Naive B cell (primary cell): ENCODE measurements around the gene ODAD2. TPM values are rescaled to one million over a fixed set of nuclear protein-coding genes. Genes with fewer than 3 reads are reported as not detected.
"Not testable (repeated sequence)": the region's sequence is repeated elsewhere in the genome, so short reads cannot be mapped to it uniquely, and the experiment has no call there.

ENCODE experiments used
- ATAC-seq, 2 donors: fragments of 150-1000 bp; cut with Tn5 transposase; 2 replicates each; pipeline ENCODE4 v1.10.0; 2021; ENCODE audit warnings: low read depth in 2 of 2, mild to moderate bottlenecking in 2 of 2, moderate library complexity in 2 of 2
- DNase-seq: peaks from one replicate; pipeline ENCODE4 v3.0.0; 2022
- H3K27ac Mint-ChIP-seq, 6 donors: one replicate each; pipeline ENCODE4 v1.8.0; 2020 to 2022; ENCODE audit warnings: mild to moderate bottlenecking in 6 of 6, mixed read lengths in 6 of 6, moderate library complexity in 5 of 6, inconsistent platforms in 2 of 6
- H3K27me3 Mint-ChIP-seq, 3 donors: one replicate each; pipeline ENCODE4 v1.8.0; 2021 to 2022; ENCODE audit warnings: mixed read lengths in 3 of 3, mild to moderate bottlenecking in 1 of 3
- H3K36me3 Mint-ChIP-seq, 2 donors: one replicate each; pipeline ENCODE4 v1.8.0; 2020 to 2022; ENCODE audit warnings: mixed read lengths in 2 of 2, inconsistent platforms in 1 of 2, mild to moderate bottlenecking in 1 of 2
- H3K4me1 Mint-ChIP-seq, 3 donors: one replicate each; pipeline ENCODE4 v1.8.0; 2020 to 2022; ENCODE audit warnings: mixed read lengths in 3 of 3, inconsistent platforms in 1 of 3, mild to moderate bottlenecking in 1 of 3, moderate library complexity in 1 of 3
- H3K4me3 Mint-ChIP-seq, 8 donors: one replicate each; pipeline ENCODE4 v1.8.0; 2020 to 2022; ENCODE audit warnings: mild to moderate bottlenecking in 8 of 8, mixed read lengths in 8 of 8, moderate library complexity in 8 of 8, inconsistent platforms in 2 of 8
- H3K9me3 Mint-ChIP-seq, 7 donors: one replicate each; pipeline ENCODE4 v1.8.0; 2020 to 2022; ENCODE audit warnings: mixed read lengths in 7 of 7, mild to moderate bottlenecking in 5 of 7, inconsistent platforms in 2 of 7, moderate library complexity in 1 of 7
- polyA plus RNA-seq, 6 donors: library from polyadenylated mRNA; unstranded; fragments of 300-500 nt; fragmentation: Illumina TruSeq; gene quantifications; one replicate each; pipeline ENCODE4 v1.2.3, GENCODE V29; 2021; ENCODE audit warnings: low read depth in 6 of 6

ODAD2 gene
- polyA plus RNA-seq, 6 donors from 2014 or later = not detected

GRCh38 chr10:27948186-27948585 is 50.7 kb downstream of the ODAD2 start:
- no peak for ATAC-seq
- no peaks in the 10 kb centered on the region for H3K36me3 Mint-ChIP-seq
- DNase-seq = no peak
- H3K27me3 Mint-ChIP-seq = no peaks in the 10 kb centered on the region
- H3K27ac Mint-ChIP-seq = no peak overlapping the region
- no peak overlapping the region for H3K4me3 Mint-ChIP-seq
- no peaks in the 10 kb centered on the region for H3K9me3 Mint-ChIP-seq
- no peaks in the 10 kb centered on the region for H3K4me1 Mint-ChIP-seq

DNA sequence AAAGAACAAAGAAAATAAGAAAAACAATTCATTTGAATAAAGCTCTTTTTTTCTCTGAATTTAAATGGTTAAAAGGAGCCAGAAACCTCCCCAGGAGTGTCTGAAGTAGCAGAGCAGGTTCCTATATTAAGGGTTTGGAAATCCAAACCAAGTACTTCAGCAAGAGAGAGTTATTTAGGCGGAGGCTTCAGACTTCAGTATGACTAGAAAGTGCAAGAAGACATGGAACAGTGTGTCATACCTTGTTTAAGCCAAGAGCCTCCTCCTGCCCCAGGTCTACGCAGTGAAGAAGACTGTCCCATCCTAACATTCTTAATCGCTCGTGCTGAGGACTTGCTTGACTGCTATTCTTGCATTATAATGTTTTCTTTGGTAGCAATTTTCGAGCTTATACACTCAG is 51.3 kb downstream of the ODAD2 start:
- H3K36me3 Mint-ChIP-seq = no peaks in the 10 kb centered on the region

GRCh38 chr10:27944005-27944404 is 54.9 kb downstream of the ODAD2 start:
- no peaks in the 10 kb centered on the region for H3K36me3 Mint-ChIP-seq
- ATAC-seq (no peak), DNase-seq (no peak)
- no peaks in the 10 kb centered on the region for H3K9me3 Mint-ChIP-seq
- no peak overlapping the region for H3K27ac Mint-ChIP-seq
- H3K4me3 Mint-ChIP-seq = no peak overlapping the region
- no peaks in the 10 kb centered on the region for H3K27me3 Mint-ChIP-seq
- no peaks in the 10 kb centered on the region for H3K4me1 Mint-ChIP-seq

More for the DNA sequence above, 51.3 kb downstream of the ODAD2 start:
- Mint-ChIP-seq H3K4me3 (no peak overlapping the region), H3K4me1 (no peaks in the 10 kb centered on the region), H3K27me3 (no peaks in the 10 kb centered on the region), H3K9me3 (no peaks in the 10 kb centered on the region), H3K27ac (no peak overlapping the region)
- ATAC-seq (no peak), DNase-seq (no peak)

DNA sequence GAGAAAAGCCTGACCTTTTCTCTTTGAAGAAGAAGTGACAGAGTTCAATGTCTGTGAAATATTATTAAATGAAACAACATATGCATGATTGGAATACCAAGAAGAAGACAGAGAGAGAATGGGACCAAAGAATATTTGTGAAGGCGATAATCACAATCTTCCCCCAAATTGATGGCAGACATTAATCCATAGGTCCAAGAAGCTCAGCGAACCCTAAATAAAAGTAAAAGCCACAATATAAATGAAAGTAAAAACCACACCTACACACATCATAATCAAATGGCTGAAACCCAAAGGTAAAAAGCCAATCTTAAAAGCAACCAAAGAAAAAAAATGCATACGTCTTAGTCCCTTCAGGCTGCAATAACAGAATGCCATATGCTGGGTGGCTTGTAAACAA is 84.0 kb downstream of the ODAD2 start:
- H3K4me1 Mint-ChIP-seq = no peaks in the 10 kb centered on the region
- no peaks in the 10 kb centered on the region for H3K36me3 Mint-ChIP-seq
- no peak overlapping the region for H3K27ac Mint-ChIP-seq
- ATAC-seq (no peak), DNase-seq (no peak)
- no peaks in the 10 kb centered on the region for H3K27me3 Mint-ChIP-seq
- peaks cover 0 to 12% (median 3%) of the 10 kb centered on the region in 7 donors for H3K9me3 Mint-ChIP-seq
- no peak overlapping the region for H3K4me3 Mint-ChIP-seq

GRCh38 chr10:27912231-27912630 is 86.6 kb downstream of the ODAD2 start:
- no peak overlapping the region for H3K4me3 Mint-ChIP-seq
- no peaks in the 10 kb centered on the region for H3K36me3 Mint-ChIP-seq
- ATAC-seq (no peak), DNase-seq (no peak)
- H3K27ac Mint-ChIP-seq = no peak overlapping the region
- no peaks in the 10 kb centered on the region for H3K4me1 Mint-ChIP-seq
- H3K27me3 Mint-ChIP-seq = no peaks in the 10 kb centered on the region
- peaks cover 0 to 12% (median 3%) of the 10 kb centered on the region in 7 donors for H3K9me3 Mint-ChIP-seq

- no peaks in the 10 kb centered on the region for H3K4me1 Mint-ChIP-seq
- no peaks in the 10 kb centered on the region for H3K27me3 Mint-ChIP-seq
- H3K9me3 Mint-ChIP-seq = peaks cover 0 to 15% (median 3%) of the 10 kb centered on the region in 7 donors
- DNase-seq (no peak), ATAC-seq (no peak)
- no peaks in the 10 kb centered on the region for H3K36me3 Mint-ChIP-seq
- no peak overlapping the region for H3K27ac Mint-ChIP-seq
- no peak overlapping the region for H3K4me3 Mint-ChIP-seq
These were observed 87.3 kb downstream of the ODAD2 start for GRCh38 chr10:27911539-27911938.

GRCh38 chr10:27911011-27911410 is 87.9 kb downstream of the ODAD2 start:
- Mint-ChIP-seq H3K4me1 (no peaks in the 10 kb centered on the region), H3K27ac (no peak overlapping the region), H3K36me3 (no peaks in the 10 kb centered on the region), H3K4me3 (no peak overlapping the region), H3K9me3 (peaks cover 0 to 20% (median 7%) of the 10 kb centered on the region in 7 donors), H3K27me3 (no peaks in the 10 kb centered on the region)
- DNase-seq = no peak
- ATAC-seq = no peak

- ATAC-seq (no peak), DNase-seq (no peak)
- H3K4me1 Mint-ChIP-seq = no peaks in the 10 kb centered on the region
- no peak overlapping the region for H3K27ac Mint-ChIP-seq
- H3K9me3 Mint-ChIP-seq = peaks cover 4 to 20% (median 11%) of the 10 kb centered on the region in 7 donors
- no peaks in the 10 kb centered on the region for H3K27me3 Mint-ChIP-seq
- H3K4me3 Mint-ChIP-seq = no peak overlapping the region
- no peaks in the 10 kb centered on the region for H3K36me3 Mint-ChIP-seq
These were observed 90.6 kb downstream of the ODAD2 start for GRCh38 chr10:27908231-27908630.

DNA sequence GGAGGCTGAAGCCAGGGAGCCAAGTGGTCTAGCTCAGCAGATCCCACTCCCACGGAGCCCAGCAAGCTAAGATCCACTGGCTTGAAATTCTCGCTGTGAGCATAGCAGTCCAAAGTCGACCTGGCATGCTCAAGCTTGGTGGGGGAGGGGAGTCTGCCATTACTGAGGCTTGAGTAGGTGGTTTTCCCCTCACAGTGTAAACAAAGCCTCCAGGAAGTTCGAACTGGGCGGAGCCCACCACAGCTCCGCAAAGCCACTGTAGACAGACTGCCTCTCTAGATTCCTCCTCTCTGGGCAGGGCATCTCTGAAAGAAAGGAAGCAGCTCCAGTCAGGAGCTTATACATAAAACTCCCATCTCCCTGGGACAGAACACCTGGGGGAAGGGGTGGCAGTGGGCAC is 99.4 kb downstream of the ODAD2 start:
- ATAC-seq, H3K27ac Mint-ChIP-seq, H3K4me1 Mint-ChIP-seq, DNase-seq, H3K4me3 Mint-ChIP-seq, H3K27me3 Mint-ChIP-seq, H3K36me3 Mint-ChIP-seq: not testable (repeated sequence)
- peaks cover 2 to 14% (median 6%) of the 10 kb centered on the region in 7 donors for H3K9me3 Mint-ChIP-seq

DNA sequence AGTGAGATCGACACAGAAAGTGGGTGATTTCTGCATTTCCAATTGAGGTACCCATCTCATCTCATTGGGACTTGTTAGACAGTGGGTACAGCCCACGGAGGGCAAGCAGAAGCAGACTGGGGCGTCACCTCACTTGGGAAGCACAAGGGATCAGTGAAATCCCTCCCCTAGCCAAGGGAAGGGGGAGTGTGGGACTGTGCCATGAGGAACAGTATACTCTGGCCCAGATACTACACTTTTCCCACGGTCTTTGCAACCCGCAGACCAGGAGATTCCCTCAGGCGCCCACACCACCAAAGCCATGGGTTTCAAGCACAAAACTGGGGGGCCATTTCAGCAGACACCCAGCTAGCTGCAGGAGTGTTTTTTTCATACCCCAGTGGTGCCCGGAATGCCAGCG is 99.8 kb downstream of the ODAD2 start:
- Mint-ChIP-seq H3K27ac (no peak overlapping the region), H3K9me3 (peaks cover 2 to 14% (median 6%) of the 10 kb centered on the region in 7 donors), H3K36me3 (no peaks in the 10 kb centered on the region), H3K27me3 (peaks cover 0 to 8% (median 5%) of the 10 kb centered on the region in 3 donors), H3K4me1 (no peaks in the 10 kb centered on the region), H3K4me3 (peak overlapping the region in 1 of 8 donors; percentile 10)
- ATAC-seq (no peak), DNase-seq (no peak)

- Mint-ChIP-seq H3K27me3 (peaks cover 0 to 8% (median 0%) of the 10 kb centered on the region in 3 donors), H3K9me3 (peaks cover 0 to 14% (median 2%) of the 10 kb centered on the region in 7 donors), H3K4me3 (no peak overlapping the region), H3K36me3 (no peaks in the 10 kb centered on the region), H3K27ac (no peak overlapping the region), H3K4me1 (no peaks in the 10 kb centered on the region)
- no peak for ATAC-seq
- DNase-seq = no peak
These were observed 105.4 kb downstream of the ODAD2 start for GRCh38 chr10:27893358-27893954.

GRCh38 chr10:27890971-27891370 is 107.9 kb downstream of the ODAD2 start:
- H3K4me3 Mint-ChIP-seq = no peak overlapping the region
- H3K27me3 Mint-ChIP-seq = no peaks in the 10 kb centered on the region
- H3K9me3 Mint-ChIP-seq = peaks cover 2 to 15% (median 8%) of the 10 kb centered on the region in 7 donors
- no peaks in the 10 kb centered on the region for H3K4me1 Mint-ChIP-seq
- no peaks in the 10 kb centered on the region for H3K36me3 Mint-ChIP-seq
- H3K27ac Mint-ChIP-seq = no peak overlapping the region
- ATAC-seq = no peak
- no peak for DNase-seq

- no peaks in the 10 kb centered on the region for H3K4me1 Mint-ChIP-seq
- no peaks in the 10 kb centered on the region for H3K36me3 Mint-ChIP-seq
- no peak overlapping the region for H3K4me3 Mint-ChIP-seq
- H3K27ac Mint-ChIP-seq = no peak overlapping the region
- ATAC-seq (no peak), DNase-seq (no peak)
- peaks cover 4 to 17% (median 11%) of the 10 kb centered on the region in 7 donors for H3K9me3 Mint-ChIP-seq
- H3K27me3 Mint-ChIP-seq = no peaks in the 10 kb centered on the region
These were observed 109.4 kb downstream of the ODAD2 start for GRCh38 chr10:27889518-27889917.

- no peak for DNase-seq
- Mint-ChIP-seq H3K36me3 (no peaks in the 10 kb centered on the region), H3K27me3 (no peaks in the 10 kb centered on the region), H3K27ac (no peak overlapping the region), H3K9me3 (peaks cover 4 to 32% (median 14%) of the 10 kb centered on the region in 7 donors), H3K4me1 (no peaks in the 10 kb centered on the region), H3K4me3 (no peak overlapping the region)
- ATAC-seq = no peak
These were observed 114.7 kb downstream of the ODAD2 start for GRCh38 chr10:27884185-27884641.

- ATAC-seq = no peak
- DNase-seq = no peak
- Mint-ChIP-seq H3K9me3 (peaks cover 0 to 12% (median 2%) of the 10 kb centered on the region in 7 donors), H3K4me1 (no peaks in the 10 kb centered on the region), H3K27me3 (peaks cover 0 to 5% (median 0%) of the 10 kb centered on the region in 3 donors), H3K36me3 (no peaks in the 10 kb centered on the region), H3K27ac (no peak overlapping the region), H3K4me3 (no peak overlapping the region)
These were observed 120.6 kb downstream of the ODAD2 start for GRCh38 chr10:27878281-27878680.
